ENCODE results near the gene KIF17.

Gene KIF17

DNA sequence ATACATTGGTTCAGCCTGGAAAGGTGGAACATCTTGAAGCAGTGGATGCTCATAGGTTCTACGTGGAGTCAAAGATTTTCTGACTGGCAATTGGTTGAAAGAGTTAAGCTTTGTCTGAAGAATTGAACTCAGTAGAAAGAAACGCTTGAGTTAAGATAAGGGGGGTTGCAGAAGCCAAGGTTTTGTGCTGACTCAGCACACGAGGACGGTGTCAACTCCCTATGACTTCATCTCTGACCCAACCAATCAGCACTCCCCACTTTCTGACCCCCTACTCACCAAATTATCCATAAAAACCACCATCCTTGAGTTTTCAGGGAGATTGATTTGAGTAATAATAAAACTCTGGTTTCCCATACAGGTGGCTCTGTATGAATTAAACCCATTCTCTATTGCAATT, 87.1 kb downstream of the KIF17 start:
- H3K27me3 ChIP-seq (ENCODE audit: insufficient read depth, poor library complexity, severe bottlenecking), result no peaks in the 10 kb centered on the region
- no peak for TF ChIP-seq SPI1 (IDR thresholded peaks at IDR 0.05; ENCODE audit: borderline replicate concordance, low read depth)
- no peak for TF ChIP-seq POLR2AphosphoS5 (IDR thresholded peaks at IDR 0.05; ENCODE audit: low read depth)
- no peak for TF ChIP-seq GABPA (IDR thresholded peaks at IDR 0.05; ENCODE audit: low read depth)
- TF ChIP-seq REST (IDR thresholded peaks at IDR 0.05; ENCODE audit: insufficient replicate concordance, low read depth), result no peak
- TF ChIP-seq CTCF (IDR thresholded peaks at IDR 0.05; ENCODE audit: insufficient read depth, low read length), result no peak
- no peak overlapping the region for H3K27ac ChIP-seq (replicated peaks)
- no peak for DNase-seq (ENCODE audit: low read depth in 1 of 2, low spot score in 1 of 2)
- no peak overlapping the region for H3K4me3 ChIP-seq (replicated peaks; ENCODE audit: insufficient read depth, low read length)

DNA sequence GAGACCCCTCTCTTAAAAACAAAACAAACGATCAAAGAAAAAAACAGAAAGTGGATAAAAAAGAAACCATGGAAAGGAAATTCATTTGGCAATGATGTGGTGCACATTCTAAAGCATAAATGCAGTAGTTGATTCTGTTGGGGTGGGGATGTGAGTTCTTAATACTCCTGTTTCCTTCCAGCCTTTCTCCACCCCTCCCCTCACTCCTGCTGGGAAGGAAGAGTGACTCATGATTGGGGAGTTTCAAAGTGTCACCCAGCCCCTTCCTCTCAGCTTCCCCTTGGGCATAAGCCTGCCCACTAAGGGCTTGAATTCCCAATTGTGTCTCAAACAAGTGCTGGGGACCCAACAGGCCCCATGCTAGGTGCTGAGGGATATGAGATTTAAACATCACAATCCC, 91.3 kb downstream of the KIF17 start:
- TF ChIP-seq GABPA (IDR thresholded peaks at IDR 0.05; ENCODE audit: low read depth), result no peak
- TF ChIP-seq POLR2AphosphoS5 (IDR thresholded peaks at IDR 0.05; ENCODE audit: low read depth), result no peak
- no peak for TF ChIP-seq CTCF (IDR thresholded peaks at IDR 0.05; ENCODE audit: insufficient read depth, low read length)
- TF ChIP-seq REST (IDR thresholded peaks at IDR 0.05; ENCODE audit: insufficient replicate concordance, low read depth), result no peak
- no peak for TF ChIP-seq SPI1 (IDR thresholded peaks at IDR 0.05; ENCODE audit: borderline replicate concordance, low read depth)
- no peak for DNase-seq (ENCODE audit: low read depth in 1 of 2, low spot score in 1 of 2)
- H3K27ac ChIP-seq (replicated peaks), result no peak overlapping the region
- H3K27me3 ChIP-seq (ENCODE audit: insufficient read depth, poor library complexity, severe bottlenecking), result no peaks in the 10 kb centered on the region
- no peak overlapping the region for H3K4me3 ChIP-seq (replicated peaks; ENCODE audit: insufficient read depth, low read length)

DNA sequence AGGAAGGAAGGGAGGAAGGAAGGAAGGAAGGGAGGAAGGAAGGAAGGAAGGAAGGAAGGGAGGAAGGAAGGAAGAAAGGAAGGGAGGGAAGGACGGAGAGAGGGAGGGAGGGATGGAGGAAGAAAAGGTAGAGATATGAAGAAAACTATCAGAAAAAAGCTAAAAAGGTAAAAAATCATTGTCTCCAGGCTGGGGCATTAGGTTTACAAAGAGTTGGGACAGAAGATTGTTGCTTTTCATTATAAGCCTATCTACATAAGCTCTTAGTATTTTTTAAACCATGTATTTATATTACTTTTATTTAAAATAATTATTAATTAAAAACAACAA, 91.7 kb downstream of the KIF17 start:
- Histone ChIP-seq H3K27me3 (ENCODE audit: insufficient read depth, poor library complexity, severe bottlenecking) (no peaks in the 10 kb centered on the region), H3K4me3 (replicated peaks; ENCODE audit: insufficient read depth, low read length) (no peak overlapping the region), H3K27ac (replicated peaks) (no peak overlapping the region)
- no peak for DNase-seq (ENCODE audit: low read depth in 1 of 2, low spot score in 1 of 2)
- TF ChIP-seq GABPA (IDR thresholded peaks at IDR 0.05; ENCODE audit: low read depth) (no peak), POLR2AphosphoS5 (IDR thresholded peaks at IDR 0.05; ENCODE audit: low read depth) (no peak), CTCF (IDR thresholded peaks at IDR 0.05; ENCODE audit: insufficient read depth, low read length) (no peak), REST (IDR thresholded peaks at IDR 0.05; ENCODE audit: insufficient replicate concordance, low read depth) (no peak), SPI1 (IDR thresholded peaks at IDR 0.05; ENCODE audit: borderline replicate concordance, low read depth) (no peak)
